ENCODE results near the gene ARPP19. TPM values are rescaled to one million over a fixed set of nuclear protein-coding genes. Genes with fewer than 3 reads are reported as not detected.

ARPP19 gene
- total RNA-seq, 3 donors from 2014 or later (not counting 1 experiment from before 2014, with no cell fraction given): 110 to 147 (median 121) TPM

DNA sequence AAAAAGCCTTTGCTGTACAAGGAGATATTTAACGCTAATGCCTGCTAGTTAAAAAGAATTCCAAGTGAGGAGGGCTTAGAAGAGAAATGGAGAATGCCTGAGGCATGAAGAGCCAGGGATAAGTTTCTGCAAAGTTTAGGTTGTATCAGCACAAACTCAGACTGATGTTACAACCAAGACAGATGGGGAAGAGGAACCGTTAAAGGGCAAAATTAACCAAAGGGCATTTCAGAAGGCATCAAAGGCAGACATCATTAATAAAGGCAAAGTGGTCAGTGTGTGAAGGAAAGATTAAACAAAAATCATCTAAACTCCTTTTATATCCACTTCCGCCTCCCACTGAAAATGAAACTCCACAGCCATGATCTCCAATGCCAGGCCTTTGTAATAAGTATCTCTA is 47.1 kb downstream of the ARPP19 start:
- no peaks in the 10 kb centered on the region for H3K36me3 ChIP-seq (ENCODE audit: control insufficient read depth, insufficient read depth, low read length)
- no peaks in the 10 kb centered on the region for H3K4me1 ChIP-seq (ENCODE audit: control insufficient read depth, insufficient read depth, low read length)
- WGBS (ENCODE audit: insufficient coverage): 100% methylated on average over 2 of the region's 3 CpGs
- ATAC-seq: no peak
- H3K9me3 Mint-ChIP-seq: no peaks in the 10 kb centered on the region
- H3K27me3 Mint-ChIP-seq (ENCODE audit: low read depth in 2 of 2): no peaks in the 10 kb centered on the region
- no peaks in the 10 kb centered on the region for H3K36me3 Mint-ChIP-seq
- no peak overlapping the region for H3K27ac Mint-ChIP-seq
- H3K4me3 Mint-ChIP-seq: no peak overlapping the region
- H3K9me3 ChIP-seq (ENCODE audit: control insufficient read depth, insufficient read depth, low read length): no peaks in the 10 kb centered on the region
- TF ChIP-seq, protein P1, sequence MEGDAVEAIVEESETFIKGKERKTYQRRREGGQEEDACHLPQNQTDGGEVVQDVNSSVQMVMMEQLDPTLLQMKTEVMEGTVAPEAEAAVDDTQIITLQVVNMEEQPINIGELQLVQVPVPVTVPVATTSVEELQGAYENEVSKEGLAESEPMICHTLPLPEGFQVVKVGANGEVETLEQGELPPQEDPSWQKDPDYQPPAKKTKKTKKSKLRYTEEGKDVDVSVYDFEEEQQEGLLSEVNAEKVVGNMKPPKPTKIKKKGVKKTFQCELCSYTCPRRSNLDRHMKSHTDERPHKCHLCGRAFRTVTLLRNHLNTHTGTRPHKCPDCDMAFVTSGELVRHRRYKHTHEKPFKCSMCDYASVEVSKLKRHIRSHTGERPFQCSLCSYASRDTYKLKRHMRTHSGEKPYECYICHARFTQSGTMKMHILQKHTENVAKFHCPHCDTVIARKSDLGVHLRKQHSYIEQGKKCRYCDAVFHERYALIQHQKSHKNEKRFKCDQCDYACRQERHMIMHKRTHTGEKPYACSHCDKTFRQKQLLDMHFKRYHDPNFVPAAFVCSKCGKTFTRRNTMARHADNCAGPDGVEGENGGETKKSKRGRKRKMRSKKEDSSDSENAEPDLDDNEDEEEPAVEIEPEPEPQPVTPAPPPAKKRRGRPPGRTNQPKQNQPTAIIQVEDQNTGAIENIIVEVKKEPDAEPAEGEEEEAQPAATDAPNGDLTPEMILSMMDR (IDR thresholded peaks at IDR 0.05): no peak
- no peak for DNase-seq
- no peak overlapping the region for H3K4me3 ChIP-seq (ENCODE audit: low read length)
- no peak overlapping the region for H3K27ac ChIP-seq (ENCODE audit: low read length)
- intact Hi-C loops (cut with micrococcal nuclease): loop anchor here (10.0 kb wide), 1 partner anchor 213 kb away; no protein-coding TSS in a partner anchor
- H3K4me1 Mint-ChIP-seq: peaks cover 24 to 33% of the 10 kb centered on the region in 2 donors
- H3K27me3 ChIP-seq (ENCODE audit: control insufficient read depth, insufficient read depth, low read length): no peaks in the 10 kb centered on the region

DNA sequence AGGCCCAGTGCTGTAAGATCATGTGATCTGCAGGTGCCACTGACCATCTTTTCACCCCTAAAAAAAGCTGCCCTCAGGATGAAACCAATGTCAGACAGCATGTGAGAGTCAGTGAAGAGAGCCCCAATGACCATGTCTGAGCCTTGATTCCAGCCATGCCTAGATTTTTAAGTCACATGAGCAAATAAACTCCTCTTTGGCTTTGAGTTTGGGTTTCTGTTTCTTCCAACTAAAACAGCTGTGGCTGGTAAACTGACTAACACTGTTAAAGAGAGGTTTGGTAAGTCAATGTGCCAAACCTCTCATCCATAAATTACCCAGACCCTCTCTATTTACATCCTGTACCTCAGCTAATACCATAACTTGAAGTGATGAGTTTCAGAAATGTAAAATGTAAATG is 48.4 kb downstream of the ARPP19 start:
- intact Hi-C loops (cut with micrococcal nuclease): loop anchor here (10.0 kb wide), 1 partner anchor 214 kb away; no protein-coding TSS in a partner anchor
- Histone ChIP-seq H3K4me1 (ENCODE audit: control insufficient read depth, insufficient read depth, low read length) (no peaks in the 10 kb centered on the region), H3K36me3 (ENCODE audit: control insufficient read depth, insufficient read depth, low read length) (no peaks in the 10 kb centered on the region), H3K27ac (ENCODE audit: low read length) (no peak overlapping the region), H3K9me3 (ENCODE audit: control insufficient read depth, insufficient read depth, low read length) (no peaks in the 10 kb centered on the region), H3K27me3 (ENCODE audit: control insufficient read depth, insufficient read depth, low read length) (no peaks in the 10 kb centered on the region), H3K4me3 (ENCODE audit: low read length) (no peak overlapping the region)
- no peak for DNase-seq
- Mint-ChIP-seq H3K4me1 (peaks cover 24 to 32% of the 10 kb centered on the region in 2 donors), H3K9me3 (no peaks in the 10 kb centered on the region), H3K27ac (peak overlapping the region in 1 of 2 donors; percentile 16), H3K36me3 (no peaks in the 10 kb centered on the region), H3K4me3 (no peak overlapping the region), H3K27me3 (ENCODE audit: low read depth in 2 of 2) (no peaks in the 10 kb centered on the region)
- ATAC-seq: no peak
- TF ChIP-seq, protein P1 (IDR thresholded peaks at IDR 0.05): no peak

DNA sequence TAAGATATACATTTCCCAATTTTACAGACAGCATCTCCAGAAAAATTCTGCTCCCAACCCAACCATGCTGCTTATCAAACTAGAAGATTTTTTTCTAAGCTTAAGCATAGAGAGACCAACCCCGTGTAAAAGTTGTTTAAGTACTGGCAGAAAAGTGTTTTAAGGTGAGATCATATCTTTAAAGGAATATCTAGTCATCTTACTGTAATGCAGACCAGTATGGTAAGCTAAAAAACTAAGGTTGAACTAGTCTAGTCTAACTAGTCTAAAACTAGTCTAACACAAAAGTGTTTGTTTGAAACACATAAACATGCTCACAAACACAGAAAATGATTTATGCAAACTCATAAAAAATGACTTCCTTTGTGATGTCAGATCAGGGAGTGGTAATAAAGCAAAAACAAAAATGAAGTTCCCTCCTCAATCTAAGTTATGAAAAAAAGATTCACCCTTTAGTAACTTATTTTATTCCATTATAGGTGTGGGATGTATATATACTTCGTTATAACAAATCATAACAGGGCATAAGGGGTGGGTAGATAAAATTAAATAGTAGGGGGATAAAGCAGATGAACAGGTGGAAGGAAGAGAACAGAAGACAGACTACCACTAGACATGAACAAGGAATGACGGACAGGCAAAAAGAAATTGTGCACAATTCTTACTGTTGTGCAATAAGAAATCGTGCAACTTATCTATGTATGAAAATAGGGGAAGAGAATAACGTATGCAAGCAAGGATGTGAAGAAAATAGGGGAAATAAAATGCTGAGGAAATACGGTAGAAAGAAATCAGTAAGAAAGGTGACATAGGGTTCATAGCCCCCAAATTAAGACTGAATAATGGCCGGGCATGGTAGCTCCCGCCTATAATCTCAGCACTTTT is 50.1 kb downstream of the ARPP19 start:
- Histone ChIP-seq H3K27me3 (ENCODE audit: control insufficient read depth, insufficient read depth, low read length) (no peaks in the 10 kb centered on the region), H3K36me3 (ENCODE audit: control insufficient read depth, insufficient read depth, low read length) (no peaks in the 10 kb centered on the region), H3K4me1 (ENCODE audit: control insufficient read depth, insufficient read depth, low read length) (no peaks in the 10 kb centered on the region), H3K9me3 (ENCODE audit: control insufficient read depth, insufficient read depth, low read length) (no peaks in the 10 kb centered on the region), H3K4me3 (ENCODE audit: low read length) (no peak overlapping the region), H3K27ac (ENCODE audit: low read length) (no peak overlapping the region)
- Mint-ChIP-seq H3K4me3 (no peak overlapping the region), H3K27ac (peak overlapping the region in 1 of 2 donors; percentile 18), H3K36me3 (no peaks in the 10 kb centered on the region), H3K27me3 (ENCODE audit: low read depth in 2 of 2) (no peaks in the 10 kb centered on the region), H3K4me1 (peaks cover 24 to 28% of the 10 kb centered on the region in 2 donors), H3K9me3 (no peaks in the 10 kb centered on the region)
- TF ChIP-seq, protein P1 (IDR thresholded peaks at IDR 0.05): no peak
- intact Hi-C loops (cut with micrococcal nuclease): no loop called here
- DNase-seq: no peak
- ATAC-seq: no peak
- WGBS (ENCODE audit: insufficient coverage): 54% methylated on average over 7 of the region's 8 CpGs
